Activated CD4-positive, alpha-beta T cell treated with anti-CD3 and anti-CD28 coated beads for 36 hours (primary cell): ENCODE measurements around the gene ACHE. TPM values are rescaled to one million over a fixed set of nuclear protein-coding genes. Genes with fewer than 3 reads are reported as not detected.
"Not testable (repeated sequence)": the region's sequence is repeated elsewhere in the genome, so short reads cannot be mapped to it uniquely, and the experiment has no call there.

ENCODE experiments used
- ATAC-seq: fragments of 200-7000 bp; cut with Tn5 transposase; one replicate; pipeline ENCODE4 v1.10.0; 2021; ENCODE audit warnings: mild to moderate bottlenecking, moderate library complexity
- CTCF ChIA-PET: fragments of 350-600 bp; sonication (Branson Sonifier 250); formaldehyde crosslinking; loops from one replicate; lab custom pipeline; 2021; ENCODE audit warnings: antibody characterized with exemption; lab: Charles Lee
- POLR2A ChIA-PET: fragments of 350-600 bp; sonication (Branson Sonifier 250); formaldehyde crosslinking; loops from one replicate; lab custom pipeline; 2021; ENCODE audit warnings: antibody characterized with exemption, inconsistent platforms; lab: Charles Lee
- DNase-seq: peaks from one replicate; pipeline ENCODE4 v3.0.0-alpha.2; 2020
- H3K27ac Mint-ChIP-seq: one replicate; pipeline ENCODE4 v1.8.0; 2021; ENCODE audit warnings: mixed read lengths
- H3K27me3 Mint-ChIP-seq: one replicate; pipeline ENCODE4 v1.8.0; 2021; ENCODE audit warnings: mixed read lengths
- H3K36me3 Mint-ChIP-seq: one replicate; pipeline ENCODE4 v1.8.0; 2021; ENCODE audit warnings: low read depth, mixed read lengths
- H3K4me1 Mint-ChIP-seq: one replicate; pipeline ENCODE4 v1.8.0; 2021; ENCODE audit warnings: mixed read lengths
- H3K4me3 Mint-ChIP-seq: one replicate; pipeline ENCODE4 v1.8.0; 2021; ENCODE audit warnings: mild to moderate bottlenecking, moderate library complexity, mixed read lengths
- H3K9me3 Mint-ChIP-seq: one replicate; pipeline ENCODE4 v1.8.0; 2021; ENCODE audit warnings: low read depth, mixed read lengths
- intact Hi-C, 2 experiments: fragments of 100-400 bp; cut with DNase I in 1 of 2; cut with micrococcal nuclease in 1 of 2; formaldehyde crosslinking; loops; one replicate each; pipeline versions ENCODE4 v1.14.2 to v1.15.1; 2022 to 2024; cut with DNase I, micrococcal nuclease
- total RNA-seq, 2 experiments: library from RNA; stranded (reverse); gene quantifications; one replicate each; pipeline ENCODE4 v1.2.3, GENCODE V29; 2021

The ACHE gene
- total RNA-seq, 2 experiments from 2014 or later, result 0.09 TPM; not detected in 1

DNA sequence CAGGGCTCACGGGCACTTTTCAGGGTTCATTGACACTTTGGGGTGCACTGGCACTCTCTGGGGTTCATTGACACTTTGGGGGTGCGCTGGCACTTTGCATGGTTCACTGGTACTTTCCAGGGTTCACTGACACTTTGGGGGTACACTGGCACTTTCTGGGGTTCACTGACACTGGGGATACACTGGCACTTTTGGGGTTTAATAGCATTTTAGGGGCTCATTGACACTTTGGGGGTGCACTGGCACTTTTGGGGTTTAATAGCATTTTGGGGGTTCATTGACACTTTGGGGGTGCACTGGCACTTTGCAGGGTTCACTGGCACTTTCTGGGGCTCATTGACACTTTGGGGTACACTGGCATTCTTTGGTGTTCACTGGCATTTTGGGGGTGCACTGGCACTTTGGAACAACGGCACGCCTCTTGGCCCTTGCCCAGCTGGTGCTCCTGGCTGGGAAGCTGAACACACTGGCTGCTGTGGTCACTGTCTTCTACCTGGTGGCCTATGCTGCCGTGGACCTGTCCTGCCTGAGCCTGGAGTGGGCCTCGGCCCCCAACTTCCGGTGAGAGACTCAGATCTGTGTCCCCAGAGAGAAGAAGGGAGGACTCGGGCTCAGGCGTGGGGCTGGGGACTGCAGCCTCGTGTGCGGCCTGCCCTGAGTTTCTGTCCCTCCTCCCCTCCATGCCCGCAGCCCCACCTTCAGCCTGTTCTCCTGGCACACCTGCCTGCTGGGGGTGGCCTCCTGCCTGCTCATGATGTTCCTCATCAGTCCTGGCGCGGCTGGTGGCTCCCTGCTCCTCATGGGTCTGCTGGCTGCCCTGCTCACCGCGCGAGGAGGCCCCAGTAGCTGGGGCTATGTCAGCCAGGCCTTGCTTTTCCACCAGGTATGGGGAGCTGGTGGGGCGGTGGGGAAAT lies 34.7 kb downstream of the ACHE start:
- Mint-ChIP-seq H3K4me1 (peaks cover 5% of the 10 kb centered on the region), H3K4me3 (no peak overlapping the region), H3K9me3 (no peaks in the 10 kb centered on the region), H3K36me3 (peaks cover 26% of the 10 kb centered on the region), H3K27ac (no peak overlapping the region), H3K27me3 (no peaks in the 10 kb centered on the region)
- ChIA-PET POLR2A (no interaction called here), CTCF (no interaction called here)
- DNase-seq (no peak), ATAC-seq (no peak)
- intact Hi-C loops, result no loop called here

- H3K27ac Mint-ChIP-seq, result no peak overlapping the region
- H3K4me3 Mint-ChIP-seq, result no peak overlapping the region
- ATAC-seq (no peak), DNase-seq (no peak)
- intact Hi-C loops, result no loop called here
- CTCF ChIA-PET, result no interaction called here
- peaks cover 26% of the 10 kb centered on the region for H3K36me3 Mint-ChIP-seq
- H3K4me1 Mint-ChIP-seq, result no peaks in the 10 kb centered on the region
- POLR2A ChIA-PET, result no interaction called here
- H3K27me3 Mint-ChIP-seq, result no peaks in the 10 kb centered on the region
- no peaks in the 10 kb centered on the region for H3K9me3 Mint-ChIP-seq
Measured at GRCh38 chr7:100859856-100860255, 35.8 kb downstream of the ACHE start.

DNA sequence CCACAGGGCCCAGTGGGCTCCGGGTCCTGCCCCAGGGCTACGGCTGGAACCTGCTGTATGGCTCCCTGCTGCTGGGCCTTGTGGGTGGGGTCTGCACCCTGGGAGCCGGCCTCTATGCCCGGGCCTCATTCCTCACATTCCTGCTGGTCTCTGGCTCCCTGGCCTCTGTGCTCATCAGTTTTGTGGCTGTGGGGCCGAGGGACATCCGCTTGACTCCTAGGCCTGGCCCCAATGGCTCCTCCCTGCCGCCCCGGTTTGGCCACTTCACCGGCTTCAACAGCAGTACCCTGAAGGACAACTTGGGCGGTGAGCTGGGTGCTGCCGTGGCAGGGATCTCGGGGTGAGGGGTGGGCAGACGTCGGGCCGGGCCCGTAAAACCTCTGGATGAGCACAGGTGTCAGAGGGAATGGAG lies 38.8 kb downstream of the ACHE start:
- no peaks in the 10 kb centered on the region for H3K9me3 Mint-ChIP-seq
- intact Hi-C loops, result no loop called here
- H3K36me3 Mint-ChIP-seq, result peaks cover 18% of the 10 kb centered on the region
- DNase-seq, result no peak
- no peaks in the 10 kb centered on the region for H3K27me3 Mint-ChIP-seq
- no peak overlapping the region for H3K27ac Mint-ChIP-seq
- H3K4me3 Mint-ChIP-seq, result no peak overlapping the region
- no peak for ATAC-seq
- peaks cover 6% of the 10 kb centered on the region for H3K4me1 Mint-ChIP-seq
- CTCF ChIA-PET, result interaction anchor here (0.6 to 1.1 kb wide), 3 partner anchors 20 to 142 kb away, joined by 4 to 5 read pairs (median 4); no protein-coding TSS in a partner anchor
- POLR2A ChIA-PET, result no interaction called here

DNA sequence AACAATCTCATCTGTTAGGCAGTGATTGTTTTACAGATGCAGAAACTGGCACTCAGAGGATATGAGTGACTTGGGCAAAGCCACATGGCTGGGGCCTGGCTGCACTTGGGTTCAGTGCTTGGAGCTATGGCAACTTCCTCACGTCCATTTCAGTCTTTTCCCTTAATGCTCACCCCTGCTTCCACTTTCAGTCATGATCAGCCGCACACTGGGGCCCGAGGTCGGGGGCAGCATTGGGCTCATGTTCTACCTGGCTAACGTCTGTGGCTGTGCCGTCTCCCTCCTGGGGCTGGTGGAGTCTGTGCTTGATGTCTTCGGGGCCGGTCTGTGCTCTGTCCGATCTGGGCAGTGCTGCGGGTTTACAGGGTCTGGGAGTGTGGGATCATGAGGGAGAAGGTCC lies 40.2 kb downstream of the ACHE start:
- POLR2A ChIA-PET, result no interaction called here
- Mint-ChIP-seq H3K36me3 (peaks cover 13% of the 10 kb centered on the region), H3K27me3 (no peaks in the 10 kb centered on the region), H3K27ac (no peak overlapping the region), H3K4me3 (no peak overlapping the region), H3K9me3 (no peaks in the 10 kb centered on the region), H3K4me1 (peaks cover 11% of the 10 kb centered on the region)
- intact Hi-C loops, result no loop called here
- ATAC-seq (no peak), DNase-seq (no peak)
- CTCF ChIA-PET, result interaction anchor here (0.6 to 0.9 kb wide), 2 partner anchors 56 to 188 kb away, joined by 3 to 4 read pairs; no protein-coding TSS in a partner anchor

DNA sequence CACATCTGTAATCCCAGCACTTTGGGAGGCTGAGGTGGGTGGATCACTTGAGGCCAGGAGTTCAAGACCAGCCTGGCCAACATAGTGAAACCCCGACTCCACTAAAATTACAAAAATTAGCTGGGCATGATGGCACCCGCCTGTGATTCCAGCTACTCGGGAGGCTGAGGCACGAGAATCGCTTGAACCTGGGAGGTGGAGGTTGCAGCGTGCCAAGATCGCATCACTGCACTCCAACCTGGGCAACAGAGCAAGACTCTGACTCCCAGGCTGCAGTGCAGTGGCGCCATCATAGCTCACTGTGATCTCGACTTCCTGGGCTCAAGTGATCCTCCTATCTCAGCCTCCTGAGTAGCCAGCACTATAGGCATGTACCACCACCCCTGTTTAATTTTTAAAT lies 40.8 kb downstream of the ACHE start:
- H3K9me3 Mint-ChIP-seq, POLR2A ChIA-PET, DNase-seq, ATAC-seq, H3K4me3 Mint-ChIP-seq, H3K36me3 Mint-ChIP-seq, H3K27me3 Mint-ChIP-seq, CTCF ChIA-PET, H3K27ac Mint-ChIP-seq: not testable (repeated sequence)
- peaks cover 11% of the 10 kb centered on the region for H3K4me1 Mint-ChIP-seq
- intact Hi-C loops, result loop anchor here in 1 of 2 experiments (5.0 kb wide), 1 partner anchor 293 kb away; no protein-coding TSS in a partner anchor

- ATAC-seq (no peak), DNase-seq (no peak)
- Mint-ChIP-seq H3K9me3 (no peaks in the 10 kb centered on the region), H3K27me3 (no peaks in the 10 kb centered on the region), H3K4me1 (peaks cover 11% of the 10 kb centered on the region), H3K27ac (no peak overlapping the region), H3K4me3 (peak overlapping the region; percentile 87), H3K36me3 (peaks cover 5% of the 10 kb centered on the region)
- POLR2A ChIA-PET, result no interaction called here
- CTCF ChIA-PET, result interaction anchor here (0.6 to 6.9 kb wide), 4 partner anchors 11 to 366 kb away, joined by 3 to 106 read pairs (median 3); no protein-coding TSS in a partner anchor
- intact Hi-C loops, result loop anchor here in 1 of 2 experiments (5.0 kb wide), 1 partner anchor 292 kb away; no protein-coding TSS in a partner anchor
Measured at GRCh38 chr7:100854146-100854895, 41.4 kb downstream of the ACHE start.

- DNase-seq (peak; percentile 93), ATAC-seq (peak; percentile 98)
- POLR2A ChIA-PET, result interaction anchor here (0.6 to 1.4 kb wide), 7 partner anchors 15 to 157 kb away, joined by 3 to 9 read pairs (median 5); partner anchors contain the start of genes POP7, SRRT, TRIP6 and UFSP1
- Mint-ChIP-seq H3K36me3 (no peaks in the 10 kb centered on the region), H3K27me3 (no peaks in the 10 kb centered on the region), H3K9me3 (no peaks in the 10 kb centered on the region), H3K4me1 (peaks cover 11% of the 10 kb centered on the region), H3K4me3 (peak within 1 kb of the TSS; percentile 87), H3K27ac (peak within 1 kb of the TSS; percentile 91)
- CTCF ChIA-PET, result interaction anchor here (0.7 to 6.9 kb wide), 29 partner anchors 10 to 1198 kb away, joined by 3 to 106 read pairs (median 4); partner anchors contain the start of genes FBXO24, GIGYF1, LRCH4 and POP7
- intact Hi-C loops, result loop anchor here (1.0 to 5.0 kb wide), 14 partner anchors 15 to 369 kb away; partner anchors contain the start of genes UFSP1 (in 2 of the 2), FBXO24 (in 1 of the 2), GIGYF1 (in 1 of the 2) and GNB2 (in 1 of the 2)
Measured at GRCh38 chr7:100852048-100852872, 43.4 kb downstream of the ACHE start, which contains the start of gene SLC12A9. Gene SLC12A9, plus strand, starts transcription at chr7:100852713. Its CDS starts 1,485 bp downstream, at chr7:100854198.

DNA sequence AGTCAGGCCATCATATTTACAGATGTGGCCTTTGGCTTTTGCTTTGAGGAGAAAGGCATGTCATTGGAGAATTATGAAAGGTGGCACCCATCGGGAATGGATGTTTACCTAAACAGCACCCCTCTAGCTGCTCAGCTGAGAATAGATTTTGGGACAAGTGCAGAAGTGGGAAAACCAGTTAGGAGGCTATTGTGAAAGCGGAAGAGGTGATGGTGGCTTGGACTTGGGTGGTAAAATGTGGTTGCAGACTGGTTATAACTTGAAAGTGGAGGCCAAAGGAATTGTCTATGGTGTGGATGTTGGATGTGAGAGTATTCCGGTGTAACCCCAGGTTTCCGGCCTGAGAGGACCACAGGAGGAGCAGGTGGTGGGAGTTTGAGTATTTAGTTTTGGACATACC lies 48.3 kb downstream of the ACHE start:
- Mint-ChIP-seq H3K4me1 (peaks cover 6% of the 10 kb centered on the region), H3K4me3 (no peak overlapping the region), H3K36me3 (no peaks in the 10 kb centered on the region), H3K27ac (no peak overlapping the region), H3K27me3 (no peaks in the 10 kb centered on the region), H3K9me3 (no peaks in the 10 kb centered on the region)
- DNase-seq (no peak), ATAC-seq (no peak)
- ChIA-PET POLR2A (no interaction called here), CTCF (interaction anchor here (6.9 kb wide), 1 partner anchor 46 kb away, joined by 106 read pairs; no protein-coding TSS in a partner anchor)
- intact Hi-C loops, result no loop called here

DNA sequence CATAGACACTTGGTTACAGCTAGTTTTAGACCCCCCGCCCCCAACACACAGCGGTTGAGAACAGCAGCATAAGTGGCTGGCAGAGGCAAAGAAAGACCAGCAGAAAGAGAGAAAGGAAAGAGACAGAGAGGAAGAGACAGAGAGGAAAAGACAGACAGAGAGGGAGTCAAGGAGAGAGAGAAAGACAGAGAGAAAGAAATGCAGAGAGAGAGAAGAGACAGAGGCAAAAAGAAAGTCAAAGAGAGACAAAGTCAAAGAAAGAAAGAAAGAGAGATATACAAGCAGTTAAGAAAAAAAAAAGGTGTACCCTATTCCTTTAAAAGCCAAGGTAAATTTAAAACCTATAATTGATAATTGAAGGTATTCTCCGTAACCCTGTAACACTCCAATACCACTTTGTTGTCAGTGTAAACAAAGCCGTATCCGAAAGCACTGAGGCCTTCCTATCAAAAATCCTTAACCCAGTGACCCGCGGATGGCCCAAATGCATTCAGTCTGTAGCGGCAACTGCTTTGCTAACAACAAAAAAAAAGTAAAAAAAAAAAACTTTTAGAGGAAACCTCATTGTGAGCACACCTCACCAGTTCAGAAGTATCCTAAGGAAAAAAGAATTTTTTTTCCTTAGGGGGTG lies 55.1 kb downstream of the ACHE start:
- DNase-seq (no peak), ATAC-seq (no peak)
- H3K4me3 Mint-ChIP-seq, result no peak overlapping the region
- H3K9me3 Mint-ChIP-seq, result no peaks in the 10 kb centered on the region
- no peaks in the 10 kb centered on the region for H3K27me3 Mint-ChIP-seq
- no peaks in the 10 kb centered on the region for H3K36me3 Mint-ChIP-seq
- H3K27ac Mint-ChIP-seq, result no peak overlapping the region
- ChIA-PET POLR2A (no interaction called here), CTCF (interaction anchor here (1.0 kb wide), 1 partner anchor 135 kb away, joined by 5 read pairs; the partner anchor contains the start of gene POP7)
- H3K4me1 Mint-ChIP-seq, result peaks cover 11% of the 10 kb centered on the region
- intact Hi-C loops, result no loop called here
